Non-pigmented ciliary epithelial cell (primary cell): Measurements from ENCODE around the gene AASDH.

Experiments used
- DNase-seq: peaks from one replicate; pipeline ENCODE4 v3.0.0-alpha.2; 2010; ENCODE audit warnings: low read depth

AASDH gene

DNA sequence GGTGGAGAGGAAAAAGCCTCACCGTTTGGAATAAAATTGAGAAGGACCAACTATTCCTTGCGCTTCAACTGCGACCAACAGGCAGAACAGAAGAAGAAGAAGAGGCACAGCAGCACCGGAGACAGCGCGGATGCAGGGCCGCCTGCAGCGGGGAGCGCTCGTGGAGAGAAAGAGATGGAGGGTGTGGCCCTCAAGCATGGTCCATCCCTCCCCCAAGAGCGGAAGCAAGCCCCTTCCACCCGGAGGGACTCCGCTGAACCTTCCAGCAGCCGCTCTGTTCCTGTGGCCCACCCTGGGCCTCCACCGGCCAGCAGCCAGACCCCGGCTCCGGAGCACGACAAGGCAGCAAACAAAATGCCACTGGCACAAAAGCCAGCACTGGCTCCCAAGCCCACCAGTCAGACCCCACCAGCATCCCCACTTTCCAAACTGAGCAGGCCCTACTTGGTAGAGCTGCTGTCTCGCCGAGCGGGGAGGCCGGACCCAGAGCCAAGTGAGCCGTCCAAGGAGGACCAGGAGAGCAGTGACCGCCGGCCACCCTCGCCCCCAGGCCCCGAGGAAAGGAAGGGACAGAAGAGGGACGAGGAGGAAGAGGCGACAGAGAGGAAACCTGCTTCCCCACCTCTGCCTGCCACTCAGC lies 71.2 kb downstream of the AASDH start:
- no peak for DNase-seq

DNA sequence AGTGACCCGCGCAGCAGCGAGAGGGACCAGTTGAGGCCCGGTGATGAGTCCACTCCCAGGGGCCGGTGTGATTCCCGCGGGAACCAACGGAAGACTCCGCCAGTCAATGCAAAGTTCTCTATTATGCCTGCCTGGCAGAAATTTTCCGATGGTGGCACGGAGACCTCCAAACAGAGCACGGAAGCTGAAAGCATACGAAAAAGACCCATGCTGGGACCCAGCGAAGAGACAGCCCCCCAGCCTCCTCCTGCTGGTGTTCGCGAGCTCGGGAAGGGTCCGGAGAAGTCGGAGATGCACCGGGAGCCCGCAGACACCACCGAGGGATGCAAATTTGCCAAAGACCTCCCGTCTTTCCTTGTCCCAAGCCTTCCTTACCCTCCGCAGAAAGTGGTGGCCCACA lies 71.7 kb downstream of the AASDH start:
- no peak for DNase-seq

DNA sequence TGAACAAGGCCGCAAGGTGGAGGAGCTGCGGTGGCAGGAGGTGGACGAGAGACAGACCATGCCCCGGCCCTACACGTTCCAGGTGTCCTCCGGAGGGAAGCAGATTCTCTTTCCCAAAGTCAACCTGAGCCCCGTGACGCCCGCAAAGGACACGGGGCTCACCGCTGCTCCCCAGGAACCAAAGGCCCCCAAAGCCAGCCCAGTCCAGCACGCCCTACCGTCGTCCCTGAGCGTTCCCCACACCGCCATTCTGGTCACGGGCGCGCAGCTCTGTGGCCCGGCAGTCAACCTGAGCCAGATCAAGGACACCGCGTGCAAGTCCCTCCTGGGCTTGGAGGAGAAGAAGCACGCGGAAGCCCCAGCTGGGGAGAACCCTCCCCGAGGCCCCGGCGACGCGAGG lies 72.2 kb downstream of the AASDH start:
- DNase-seq, result no peak

DNA sequence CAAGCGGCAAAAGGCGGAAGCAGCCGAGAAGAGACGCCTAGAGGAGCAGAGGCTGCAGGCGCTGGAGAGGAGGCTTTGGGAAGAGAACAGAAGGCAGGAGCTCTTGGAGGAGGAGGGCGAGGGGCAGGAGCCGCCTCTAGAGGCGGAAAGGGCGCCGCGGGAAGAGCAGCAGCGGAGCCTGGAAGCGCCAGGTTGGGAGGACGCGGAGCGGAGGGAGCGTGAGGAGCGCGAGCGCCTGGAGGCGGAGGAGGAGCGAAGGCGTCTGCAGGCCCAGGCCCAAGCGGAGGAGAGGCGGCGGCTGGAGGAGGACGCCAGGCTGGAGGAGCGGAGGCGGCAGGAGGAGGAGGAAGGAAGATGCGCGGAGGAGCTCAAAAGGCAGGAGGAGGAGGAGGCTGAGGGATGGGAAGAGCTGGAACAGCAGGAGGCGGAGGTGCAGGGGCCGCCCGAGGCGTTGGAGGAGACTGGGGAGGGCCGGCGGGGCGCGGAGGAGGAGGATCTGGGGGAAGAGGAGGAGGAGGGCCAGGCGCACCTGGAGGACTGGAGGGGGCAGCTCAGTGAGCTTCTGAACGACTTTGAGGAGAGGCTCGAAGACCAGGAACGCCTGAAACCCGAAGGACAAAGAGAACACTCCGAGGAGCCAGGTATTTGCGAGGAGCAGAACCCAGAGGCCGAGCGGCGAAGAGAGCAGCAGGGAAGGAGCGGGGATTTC lies 72.9 kb downstream of the AASDH start:
- no peak for DNase-seq

DNA sequence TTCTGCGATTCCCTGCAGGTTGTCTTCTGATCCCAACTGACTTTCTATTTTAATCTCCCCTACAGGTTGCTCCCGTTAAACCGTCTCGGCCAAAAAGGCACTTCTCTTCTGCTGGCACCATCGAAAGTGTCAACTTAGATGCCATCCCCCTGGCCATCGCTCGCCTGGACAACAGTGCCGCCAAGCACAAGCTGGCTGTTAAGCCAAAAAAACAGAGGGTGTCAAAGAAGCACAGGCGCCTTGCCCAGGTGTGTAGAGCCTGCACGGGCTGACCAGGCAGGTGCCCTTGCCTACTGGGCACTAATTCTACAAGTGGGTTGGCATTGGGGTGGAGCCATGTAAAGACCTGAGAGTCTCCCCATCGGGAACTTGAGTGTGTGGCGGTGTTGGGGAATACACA lies 74.2 kb downstream of the AASDH start:
- DNase-seq, result no peak

DNA sequence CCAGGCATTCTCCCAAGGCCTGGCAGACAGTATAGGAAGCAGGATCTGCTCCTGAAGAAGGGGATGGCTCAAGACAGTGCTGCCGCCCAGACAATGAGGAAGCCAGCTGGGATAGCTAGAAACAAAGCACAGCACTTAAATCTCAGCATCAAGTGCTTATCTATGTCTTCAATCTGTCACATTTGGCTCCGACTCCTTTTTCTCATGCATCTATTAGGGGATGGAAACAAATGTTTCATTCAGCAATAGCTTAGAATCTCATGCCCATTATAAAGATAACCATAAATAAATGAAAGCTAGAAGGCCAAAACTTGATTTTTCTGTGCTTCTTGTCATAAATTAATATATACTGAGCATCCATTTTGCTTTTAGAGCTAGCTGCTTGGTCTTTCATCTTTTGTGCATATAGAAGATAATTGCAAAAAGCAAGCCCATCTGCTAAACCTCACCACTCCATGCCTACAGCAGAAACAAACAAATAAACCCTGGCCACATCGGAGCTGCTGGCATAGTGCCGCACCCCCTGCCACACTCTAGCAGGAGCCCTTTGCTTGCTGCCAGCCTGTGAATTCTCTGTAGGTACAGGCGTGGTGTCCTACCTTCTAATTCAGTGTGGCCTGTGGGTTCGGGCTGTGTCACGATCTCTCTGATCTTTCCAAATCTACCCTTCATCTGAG lies 75.9 kb downstream of the AASDH start:
- DNase-seq, result no peak

DNA sequence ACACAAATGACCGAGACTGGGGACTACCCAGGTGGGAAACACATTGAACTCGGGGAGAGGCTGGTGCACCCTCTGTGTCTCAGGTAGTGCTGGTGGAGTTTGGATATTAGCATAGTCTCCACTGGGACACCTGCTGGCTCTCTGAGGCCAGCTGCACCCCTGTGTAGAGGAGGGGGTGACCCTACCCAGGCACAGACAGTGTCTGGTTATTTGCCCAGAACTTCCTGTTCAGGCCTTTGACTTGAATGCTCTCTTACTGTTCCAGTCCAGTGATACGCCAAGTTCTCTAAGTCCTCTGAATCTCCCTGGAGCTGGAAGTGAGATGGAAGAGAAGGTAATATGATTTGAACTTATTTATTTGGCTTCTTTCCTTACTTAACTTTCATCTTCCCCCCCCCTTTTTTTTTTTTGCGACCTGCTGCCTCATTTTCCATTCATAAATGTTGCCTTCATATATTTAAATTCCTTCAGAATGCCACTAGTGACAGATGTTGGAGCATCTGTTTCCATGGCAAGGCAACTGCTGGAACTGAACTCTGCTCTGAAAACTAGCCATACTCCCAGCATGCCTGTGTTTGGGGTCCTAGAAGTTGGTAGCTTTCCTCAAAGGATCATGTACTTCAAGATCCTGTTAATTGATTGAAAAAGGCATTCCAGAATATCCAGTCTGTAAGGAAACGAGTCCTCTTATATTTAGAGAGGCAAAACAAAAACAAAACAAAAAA lies 76.7 kb downstream of the AASDH start:
- no peak for DNase-seq

DNA sequence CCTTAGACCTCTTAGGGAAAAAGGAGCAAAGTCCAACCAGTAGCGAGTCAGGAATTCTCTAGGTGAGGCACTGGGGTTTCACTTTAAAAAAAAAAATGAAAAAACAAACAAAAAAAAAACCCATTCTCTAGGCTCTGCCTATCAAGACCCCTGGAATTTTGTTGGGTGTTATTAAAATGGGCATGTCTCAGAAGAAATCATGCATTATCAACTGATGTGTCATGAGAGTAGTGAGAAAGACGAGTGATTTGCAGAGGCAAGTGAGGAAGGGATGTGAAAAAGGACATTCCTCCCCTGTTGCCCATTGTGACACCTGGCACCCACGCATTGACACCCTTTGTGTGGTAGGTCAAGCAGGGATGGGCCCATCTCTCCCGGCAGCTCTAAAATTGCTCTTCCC lies 78.9 kb downstream of the AASDH start:
- no peak for DNase-seq

DNA sequence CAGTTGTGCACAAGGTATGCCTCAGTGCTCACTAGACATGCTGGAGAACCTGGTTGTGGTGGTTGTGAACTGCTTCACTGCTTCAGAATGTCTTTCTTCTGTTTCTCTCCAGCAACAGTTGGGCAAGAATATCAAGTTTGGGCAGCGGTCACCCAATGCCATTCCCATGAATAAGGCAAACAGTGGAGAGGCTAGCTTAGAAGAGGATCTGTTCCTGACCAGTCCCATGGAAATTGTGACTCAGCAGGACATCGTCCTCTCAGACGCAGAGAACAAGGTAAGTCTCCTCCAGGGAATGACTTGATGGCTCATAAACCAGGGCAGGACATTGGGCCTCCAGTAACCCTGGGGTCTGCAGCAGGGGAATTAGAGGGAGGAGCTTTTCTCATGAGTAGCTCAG lies 79.9 kb downstream of the AASDH start:
- DNase-seq, result no peak

DNA sequence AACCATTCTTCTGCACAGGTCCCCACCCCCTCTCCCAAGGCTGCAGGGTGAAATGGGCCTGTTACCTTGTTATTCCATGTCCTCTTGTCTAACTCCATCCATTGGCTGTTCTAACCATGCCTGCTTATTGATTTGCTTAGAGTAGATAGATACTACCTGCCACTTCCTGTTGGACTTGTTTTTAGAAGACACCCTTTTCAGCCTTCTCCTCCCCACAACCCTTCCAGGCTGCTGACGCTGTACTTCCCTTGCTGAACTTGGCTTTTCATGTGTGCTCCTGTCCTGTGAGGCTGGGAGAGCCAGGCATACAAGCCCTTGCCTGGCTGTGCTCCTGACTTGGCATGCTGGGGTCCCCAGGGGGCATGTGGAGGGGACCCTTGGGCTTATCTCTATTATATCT lies 81.9 kb downstream of the AASDH start:
- no peak for DNase-seq

DNA sequence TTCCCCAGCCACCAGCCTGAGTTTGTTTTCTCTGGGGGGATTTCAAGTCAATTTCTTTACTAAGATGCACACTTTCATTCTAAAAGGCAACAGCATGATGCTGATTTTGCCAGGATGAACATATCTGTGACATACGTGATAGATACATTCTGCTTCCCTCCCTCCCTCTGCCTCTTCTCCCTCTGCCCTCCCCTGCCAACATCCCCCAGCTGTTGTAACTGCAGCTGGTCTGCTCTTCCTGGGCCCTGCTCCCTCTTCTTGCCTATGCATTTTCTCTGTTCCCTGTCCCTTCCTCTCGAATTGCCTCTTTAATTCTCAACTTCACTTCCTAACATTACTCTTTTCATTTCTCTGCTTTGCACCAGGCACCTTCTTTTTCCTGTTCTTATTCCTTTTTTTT lies 83.4 kb downstream of the AASDH start:
- DNase-seq, result no peak

DNA sequence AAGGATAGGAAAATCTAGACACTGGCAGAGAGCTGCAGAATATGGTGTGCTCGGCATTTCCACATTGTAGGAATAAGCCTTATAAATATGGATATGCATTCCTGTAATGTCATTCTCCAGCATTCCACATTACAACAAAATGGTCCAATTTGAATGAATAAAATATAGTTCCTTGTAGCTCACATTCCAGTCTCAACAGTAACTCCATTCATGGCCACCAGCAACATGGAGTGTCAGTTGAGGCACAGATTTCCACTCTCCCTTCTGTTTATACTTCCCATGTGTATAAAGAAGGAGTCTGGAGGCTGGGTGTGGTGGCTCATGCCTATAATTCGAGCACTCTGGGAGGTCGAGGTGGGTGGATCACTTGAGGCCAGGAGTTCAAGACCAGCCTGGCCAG lies 84.5 kb downstream of the AASDH start:
- no peak for DNase-seq

DNA sequence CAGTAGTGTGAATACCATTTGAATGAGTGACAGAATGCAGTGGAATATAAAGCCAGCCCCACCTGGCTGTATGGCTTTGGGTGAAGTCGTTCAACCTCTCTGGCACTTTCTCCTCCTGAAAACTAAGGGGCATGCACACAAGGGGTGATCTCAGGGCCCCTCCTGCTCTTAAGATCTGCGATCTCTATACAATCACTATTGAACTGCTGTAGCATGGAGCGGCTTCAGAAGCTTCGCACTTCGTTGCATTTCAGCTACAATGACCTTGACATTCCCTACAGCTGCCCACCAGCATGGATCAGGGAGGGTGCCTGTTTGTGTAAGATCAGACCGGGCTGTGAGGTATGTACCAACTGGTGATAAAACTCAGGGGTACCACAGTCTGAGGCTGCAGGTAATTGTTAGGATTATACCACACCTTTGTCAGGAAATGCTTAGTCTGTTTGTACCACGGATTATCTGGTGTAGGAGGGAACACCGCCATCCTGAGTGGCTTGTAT lies 85.2 kb downstream of the AASDH start:
- no peak for DNase-seq

DNA sequence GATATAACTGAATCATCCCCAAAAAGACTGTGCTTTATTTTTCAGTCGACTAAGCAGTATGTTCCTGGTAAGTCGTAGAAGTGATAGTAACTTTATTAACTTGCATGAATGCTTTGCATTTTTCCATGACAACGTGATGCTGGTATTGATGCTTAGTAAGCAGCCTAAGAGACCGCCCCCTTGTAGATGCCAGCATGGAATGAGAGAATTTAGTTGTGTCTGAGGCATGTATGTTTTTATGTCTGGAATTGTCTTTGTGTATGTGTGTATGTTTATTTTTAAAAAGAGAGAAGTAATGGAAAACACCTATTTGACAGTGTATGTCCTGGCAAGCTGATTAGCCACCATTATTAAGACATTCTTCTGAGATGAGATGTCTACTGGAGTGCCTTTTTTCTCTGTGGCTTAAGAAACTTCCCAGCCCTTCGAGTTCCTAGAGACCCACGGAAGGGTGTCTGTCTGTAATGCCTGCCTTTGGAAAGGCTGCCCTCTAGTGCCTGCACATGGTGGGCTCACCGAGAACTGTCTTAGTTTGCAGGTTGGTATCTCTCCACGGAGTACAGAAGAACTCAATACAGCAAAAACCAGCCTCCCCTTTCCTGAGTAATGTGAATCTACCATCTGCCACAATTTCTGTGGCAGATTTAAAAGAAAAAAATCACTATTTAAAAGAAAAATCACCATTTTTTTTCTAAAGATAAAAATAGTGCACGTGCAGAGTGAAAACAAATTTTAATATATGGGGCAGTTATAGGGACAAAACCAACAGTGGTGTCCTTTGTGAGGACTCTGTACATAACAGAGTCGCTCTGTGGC lies 85.9 kb downstream of the AASDH start:
- peak; percentile 85 for DNase-seq

DNA sequence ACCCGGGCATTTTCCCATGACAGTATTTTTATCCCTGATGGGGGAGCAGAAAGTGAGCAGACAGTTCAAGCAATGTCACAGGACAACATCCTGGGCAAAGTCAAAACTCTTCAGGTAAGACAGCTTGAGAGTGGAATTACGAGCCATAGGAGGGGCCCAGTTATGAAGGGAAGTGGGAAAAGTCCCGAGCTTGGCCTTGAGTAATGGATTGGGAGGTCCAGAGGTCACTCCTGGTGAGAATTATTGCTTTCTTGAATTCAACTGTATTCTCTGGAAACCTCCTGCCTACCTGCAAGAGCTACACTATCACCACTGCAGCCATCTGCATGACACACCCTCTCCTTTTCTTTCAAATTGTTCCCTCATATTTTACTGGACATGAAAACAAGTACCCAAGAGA lies 89.1 kb downstream of the AASDH start:
- no peak for DNase-seq

DNA sequence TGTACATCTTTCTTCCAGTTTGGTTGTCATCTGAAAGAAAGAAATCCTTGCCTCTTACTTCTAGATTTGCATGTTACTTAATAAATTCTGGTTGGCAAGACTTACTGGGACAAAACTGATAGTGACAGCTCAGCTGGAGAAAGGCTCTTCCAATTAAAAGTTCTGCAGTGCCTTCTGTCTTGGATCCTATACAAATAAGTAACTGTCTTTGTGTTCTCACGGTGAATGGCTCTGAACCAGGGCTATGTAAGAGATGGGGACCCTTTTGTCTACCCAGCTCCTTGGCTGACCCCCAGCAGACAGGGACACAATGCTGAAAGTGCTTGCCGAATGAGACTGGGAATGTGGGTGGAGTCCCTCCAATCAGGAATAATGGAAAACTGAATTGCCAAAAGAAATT lies 89.5 kb downstream of the AASDH start:
- no peak for DNase-seq

DNA sequence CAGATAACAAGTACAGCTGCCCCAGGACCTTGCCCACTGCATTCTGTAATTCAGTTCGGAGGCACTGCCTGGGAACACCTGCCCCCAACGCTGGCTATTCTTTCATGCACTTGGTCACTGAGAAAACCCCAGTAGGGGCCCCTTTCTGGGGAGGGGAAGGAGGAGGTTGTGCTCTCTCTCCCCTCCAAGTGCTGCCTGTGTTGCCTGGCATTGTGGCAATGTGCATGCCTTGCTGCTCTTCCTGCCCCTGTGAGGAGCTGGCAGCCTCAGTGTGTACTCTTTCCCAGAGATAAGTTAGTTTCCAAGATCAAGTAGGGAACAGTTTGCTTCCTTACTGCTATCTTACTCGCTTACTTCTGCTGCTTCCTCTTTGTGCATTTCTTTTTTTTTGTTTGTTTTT lies 90.8 kb downstream of the AASDH start:
- no peak for DNase-seq

DNA sequence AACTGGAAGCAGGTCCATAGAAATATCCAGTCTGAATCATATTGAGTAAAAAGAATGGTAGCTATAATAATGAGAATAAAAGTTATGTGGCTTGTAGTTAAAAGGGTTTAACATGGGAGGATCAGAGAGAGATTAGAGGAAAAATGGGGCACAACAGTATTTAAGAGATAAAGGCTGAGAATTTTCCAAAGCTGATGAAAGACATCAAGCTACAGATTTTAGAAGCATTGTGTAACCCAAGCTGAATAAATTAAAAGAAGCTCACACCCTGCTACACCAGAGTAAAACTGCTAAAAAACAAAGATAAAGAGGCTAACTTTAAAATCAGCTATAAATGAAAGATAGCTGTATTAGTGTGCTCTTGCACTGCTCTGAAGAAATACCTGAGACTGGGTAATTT lies 94.2 kb downstream of the AASDH start:
- no peak for DNase-seq

DNA sequence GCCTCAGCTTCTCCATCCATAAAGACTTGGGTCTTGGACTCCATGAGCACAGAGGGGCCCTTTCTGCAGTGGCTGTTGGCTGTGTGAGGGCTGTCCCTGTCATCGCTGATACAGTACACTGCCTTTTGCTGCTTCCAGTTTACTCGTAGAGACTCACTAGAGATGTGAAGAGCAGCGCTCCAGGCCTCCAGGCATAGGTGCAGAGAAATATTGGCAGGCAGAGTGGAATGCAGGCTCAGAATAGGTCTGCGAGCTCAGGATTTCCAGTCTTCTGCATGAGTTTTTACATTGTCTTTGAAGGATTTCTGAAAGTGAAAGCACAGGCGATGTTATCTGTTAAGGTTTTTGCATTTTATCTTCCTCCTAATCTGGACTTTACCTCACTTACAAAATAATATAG lies 97.4 kb downstream of the AASDH start:
- no peak for DNase-seq

DNA sequence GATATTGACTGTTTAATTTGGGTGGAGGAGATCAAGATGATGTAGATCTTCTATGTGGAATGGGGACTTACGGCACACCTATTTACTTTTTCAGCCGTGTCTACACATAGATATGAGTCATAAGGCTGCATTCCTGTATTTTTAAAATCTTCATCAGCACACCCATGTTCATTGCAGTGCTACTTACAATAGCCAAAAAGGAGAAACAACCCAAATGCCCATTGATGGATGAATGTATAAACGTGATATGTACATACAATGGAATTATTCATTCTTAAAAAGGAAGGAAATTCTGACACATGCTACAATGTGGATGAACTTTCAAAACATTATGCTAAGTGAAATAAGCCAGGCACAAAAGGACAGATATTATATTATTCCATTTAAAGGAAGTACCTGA lies 98.6 kb downstream of the AASDH start:
- DNase-seq, result no peak
